HL-60 (cell line): ENCODE data around the gene STEAP3.

ENCODE experiments used
- DNase-seq, 2 experiments: peaks; one replicate each; pipeline ENCODE4 v3.0.0-alpha.2; 2010 to 2020; ENCODE audit warnings: low read depth in 1 of 2, low spot score in 1 of 2
- H3K27ac ChIP-seq: fragments of 250-450 bp; sonication (Bioruptor Pico); replicated peaks from 2 replicates; pipeline ENCODE4 v1.5.1; 2020; ENCODE audit warnings: mild to moderate bottlenecking, moderate library complexity
- H3K27me3 ChIP-seq: fragments of 250-450 bp; sonication (Bioruptor Pico); 2 replicates; pipeline ENCODE4 v1.5.1; 2021; ENCODE audit warnings: mild to moderate bottlenecking, moderate library complexity; ENCODE audit not compliant: insufficient read depth, poor library complexity, severe bottlenecking
- H3K4me3 ChIP-seq: replicated peaks from 2 replicates; pipeline ENCODE4 v1.5.1; 2011; ENCODE audit warnings: mild to moderate bottlenecking, control low read depth, low read length; ENCODE audit not compliant: insufficient read depth
- GABPA ChIP-seq: IDR thresholded peaks from 2 replicates; pipeline ENCODE4 v1.6.1; 2012; ENCODE audit warnings: low read depth
- POLR2AphosphoS5 ChIP-seq: IDR thresholded peaks from 2 replicates; pipeline ENCODE4 v1.6.1; 2012; ENCODE audit warnings: low read depth
- SPI1 ChIP-seq: IDR thresholded peaks from 2 replicates; pipeline ENCODE4 v1.6.1; 2012; ENCODE audit warnings: low read depth, mild to moderate bottlenecking, borderline replicate concordance
- TF ChIP-seq, protein P1 (sequence below): IDR thresholded peaks from one replicate; pipeline ENCODE4 v1.5.1; 2011; ENCODE audit warnings: low read length, control low read depth, inconsistent platforms; ENCODE audit not compliant: insufficient read depth
- TF ChIP-seq, protein P2 (sequence below): IDR thresholded peaks from 2 replicates; pipeline ENCODE4 v1.6.1; 2012; ENCODE audit warnings: low read depth; ENCODE audit not compliant: insufficient replicate concordance

Gene STEAP3

DNA sequence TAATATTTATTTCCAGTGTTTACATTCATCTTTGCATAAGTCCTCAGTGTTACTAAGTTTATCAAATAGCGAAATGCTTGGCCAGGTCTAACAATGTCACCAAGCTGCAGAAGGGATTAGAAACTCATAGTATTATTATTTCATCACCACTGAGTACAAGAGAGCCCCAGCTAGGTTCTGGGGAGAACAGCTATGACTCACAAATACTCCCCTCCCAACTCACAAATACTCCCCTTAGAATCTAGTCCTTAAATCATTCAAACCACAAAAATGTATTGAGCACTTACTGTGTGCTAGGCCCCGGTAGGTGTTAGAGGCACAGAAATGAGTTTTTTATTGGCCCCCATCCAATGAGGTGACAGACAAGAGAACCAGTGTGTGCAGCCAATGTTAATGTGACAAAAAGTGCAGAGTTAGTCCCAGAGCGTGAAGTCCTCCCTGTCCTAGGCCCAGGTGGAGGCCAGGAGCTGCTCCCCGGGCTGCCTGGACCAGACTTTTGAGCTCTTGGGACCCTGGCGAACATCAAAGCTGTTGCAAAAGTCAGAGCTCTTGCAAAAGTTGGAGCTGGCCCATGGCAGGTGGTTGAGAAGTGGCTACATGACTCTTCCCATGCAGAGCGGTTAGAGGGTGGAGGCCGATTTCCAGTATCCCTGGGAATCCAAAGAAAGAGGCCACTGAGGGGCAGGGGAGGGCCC, 9.8 kb downstream of the STEAP3 start:
- Histone ChIP-seq H3K4me3 (no peak overlapping the region), H3K27ac (no peak overlapping the region), H3K27me3 (no peaks in the 10 kb centered on the region)
- no peak for DNase-seq
- no peak for TF ChIP-seq GABPA
- TF ChIP-seq, protein P1, sequence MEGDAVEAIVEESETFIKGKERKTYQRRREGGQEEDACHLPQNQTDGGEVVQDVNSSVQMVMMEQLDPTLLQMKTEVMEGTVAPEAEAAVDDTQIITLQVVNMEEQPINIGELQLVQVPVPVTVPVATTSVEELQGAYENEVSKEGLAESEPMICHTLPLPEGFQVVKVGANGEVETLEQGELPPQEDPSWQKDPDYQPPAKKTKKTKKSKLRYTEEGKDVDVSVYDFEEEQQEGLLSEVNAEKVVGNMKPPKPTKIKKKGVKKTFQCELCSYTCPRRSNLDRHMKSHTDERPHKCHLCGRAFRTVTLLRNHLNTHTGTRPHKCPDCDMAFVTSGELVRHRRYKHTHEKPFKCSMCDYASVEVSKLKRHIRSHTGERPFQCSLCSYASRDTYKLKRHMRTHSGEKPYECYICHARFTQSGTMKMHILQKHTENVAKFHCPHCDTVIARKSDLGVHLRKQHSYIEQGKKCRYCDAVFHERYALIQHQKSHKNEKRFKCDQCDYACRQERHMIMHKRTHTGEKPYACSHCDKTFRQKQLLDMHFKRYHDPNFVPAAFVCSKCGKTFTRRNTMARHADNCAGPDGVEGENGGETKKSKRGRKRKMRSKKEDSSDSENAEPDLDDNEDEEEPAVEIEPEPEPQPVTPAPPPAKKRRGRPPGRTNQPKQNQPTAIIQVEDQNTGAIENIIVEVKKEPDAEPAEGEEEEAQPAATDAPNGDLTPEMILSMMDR, result no peak
- TF ChIP-seq, protein P2, sequence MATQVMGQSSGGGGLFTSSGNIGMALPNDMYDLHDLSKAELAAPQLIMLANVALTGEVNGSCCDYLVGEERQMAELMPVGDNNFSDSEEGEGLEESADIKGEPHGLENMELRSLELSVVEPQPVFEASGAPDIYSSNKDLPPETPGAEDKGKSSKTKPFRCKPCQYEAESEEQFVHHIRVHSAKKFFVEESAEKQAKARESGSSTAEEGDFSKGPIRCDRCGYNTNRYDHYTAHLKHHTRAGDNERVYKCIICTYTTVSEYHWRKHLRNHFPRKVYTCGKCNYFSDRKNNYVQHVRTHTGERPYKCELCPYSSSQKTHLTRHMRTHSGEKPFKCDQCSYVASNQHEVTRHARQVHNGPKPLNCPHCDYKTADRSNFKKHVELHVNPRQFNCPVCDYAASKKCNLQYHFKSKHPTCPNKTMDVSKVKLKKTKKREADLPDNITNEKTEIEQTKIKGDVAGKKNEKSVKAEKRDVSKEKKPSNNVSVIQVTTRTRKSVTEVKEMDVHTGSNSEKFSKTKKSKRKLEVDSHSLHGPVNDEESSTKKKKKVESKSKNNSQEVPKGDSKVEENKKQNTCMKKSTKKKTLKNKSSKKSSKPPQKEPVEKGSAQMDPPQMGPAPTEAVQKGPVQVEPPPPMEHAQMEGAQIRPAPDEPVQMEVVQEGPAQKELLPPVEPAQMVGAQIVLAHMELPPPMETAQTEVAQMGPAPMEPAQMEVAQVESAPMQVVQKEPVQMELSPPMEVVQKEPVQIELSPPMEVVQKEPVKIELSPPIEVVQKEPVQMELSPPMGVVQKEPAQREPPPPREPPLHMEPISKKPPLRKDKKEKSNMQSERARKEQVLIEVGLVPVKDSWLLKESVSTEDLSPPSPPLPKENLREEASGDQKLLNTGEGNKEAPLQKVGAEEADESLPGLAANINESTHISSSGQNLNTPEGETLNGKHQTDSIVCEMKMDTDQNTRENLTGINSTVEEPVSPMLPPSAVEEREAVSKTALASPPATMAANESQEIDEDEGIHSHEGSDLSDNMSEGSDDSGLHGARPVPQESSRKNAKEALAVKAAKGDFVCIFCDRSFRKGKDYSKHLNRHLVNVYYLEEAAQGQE, result no peak
- TF ChIP-seq POLR2AphosphoS5, result no peak
- TF ChIP-seq SPI1, result no peak

DNA sequence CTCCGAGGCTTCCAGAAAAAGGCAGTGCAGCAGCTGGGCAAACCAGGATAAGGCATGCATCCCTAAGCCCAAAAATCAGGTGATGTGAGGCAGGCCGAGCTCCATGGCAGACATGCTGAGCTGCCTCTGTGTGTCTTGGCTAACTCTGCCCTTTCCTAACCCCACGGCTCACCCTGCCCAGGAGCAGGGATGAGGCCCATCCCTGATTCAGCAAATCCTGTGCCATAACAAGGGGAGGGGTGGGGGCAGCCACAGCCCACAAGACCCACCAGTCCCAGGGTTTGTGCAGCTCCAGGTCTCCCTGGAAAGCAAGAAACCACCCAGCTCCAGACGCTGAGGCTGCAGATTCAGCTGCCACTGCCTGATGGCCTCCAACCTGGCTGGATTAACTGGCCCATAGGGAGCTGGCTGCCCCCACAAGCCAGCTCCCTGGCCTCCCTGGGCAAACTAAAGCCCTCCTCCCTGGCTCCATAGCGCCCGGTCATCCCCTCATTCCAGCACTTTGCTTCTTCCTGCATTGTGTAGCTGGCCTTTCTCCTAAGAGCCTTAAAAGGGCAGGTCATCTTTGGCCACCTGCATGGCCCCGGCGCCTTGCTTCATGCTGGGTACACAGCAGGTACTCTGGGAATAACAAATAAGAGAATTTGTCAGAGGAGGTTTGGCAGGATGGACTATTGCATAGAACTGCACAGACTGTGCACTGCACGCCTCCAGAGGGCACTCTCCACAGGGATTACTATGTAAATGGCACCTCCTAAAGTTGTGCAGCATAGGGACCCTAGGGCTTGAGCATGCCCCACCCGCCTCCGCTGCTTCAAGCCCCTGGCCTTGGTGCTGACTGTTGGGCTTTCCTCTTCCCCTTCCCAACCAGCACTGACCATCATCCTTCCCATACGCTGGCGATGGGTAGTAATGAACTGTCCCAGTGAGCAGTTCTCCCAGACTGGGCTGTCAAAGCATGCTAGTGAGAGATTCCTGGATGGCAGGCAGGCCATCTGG, 10.7 kb downstream of the STEAP3 start:
- TF ChIP-seq SPI1, result no peak
- TF ChIP-seq, protein P1, result peak; percentile 26
- TF ChIP-seq, protein P2, result peak; percentile 87
- H3K27me3 ChIP-seq, result no peaks in the 10 kb centered on the region
- H3K27ac ChIP-seq, result no peak overlapping the region
- H3K4me3 ChIP-seq, result no peak overlapping the region
- peak in 1 of 2 experiments; percentile 16 for DNase-seq

DNA sequence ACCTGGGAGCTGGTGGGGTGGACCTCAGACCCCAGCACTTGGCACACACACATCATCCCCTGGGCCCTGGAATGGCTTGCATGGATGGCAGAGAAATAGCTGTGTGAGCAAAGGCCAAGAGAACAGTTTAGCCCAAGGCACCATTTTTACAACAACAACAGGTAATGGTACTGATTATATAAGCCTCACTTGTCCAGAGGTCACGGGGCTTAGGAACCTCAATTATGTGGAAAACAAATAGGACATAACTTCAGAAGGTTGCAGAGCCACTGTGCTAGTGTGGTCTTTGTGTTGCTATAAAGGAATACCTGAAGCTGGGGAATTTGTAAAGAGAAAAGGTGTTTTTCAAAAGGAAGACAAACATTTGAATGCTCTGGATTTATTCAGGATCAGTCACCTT, 13.2 kb downstream of the STEAP3 start:
- DNase-seq, result no peak

More for the DNA sequence above, 13.2 kb downstream of the STEAP3 start:
- TF ChIP-seq, protein P2, result no peak
- TF ChIP-seq SPI1, result no peak
- Histone ChIP-seq H3K27me3 (no peaks in the 10 kb centered on the region), H3K4me3 (no peak overlapping the region), H3K27ac (no peak overlapping the region)
